Neural progenitor cell (in vitro differentiated cells): ENCODE data around the gene MUSTN1. TPM values are rescaled to one million over a fixed set of nuclear protein-coding genes. Genes with fewer than 3 reads are reported as not detected.

Source experiments
- DNase-seq: peaks from one replicate; pipeline ENCODE4 v3.0.0-alpha.2; 2016; ENCODE audit warnings: low spot score
- H2AFZ ChIP-seq: fragments of 200-600 bp; sonication (generic); replicated peaks from 2 replicates; pipeline ENCODE4 v1.6.1; 2016; ENCODE audit warnings: antibody characterized with exemption
- H3F3A ChIP-seq: fragments of 200-600 bp; sonication (generic); 2 replicates; pipeline ENCODE4 v1.6.1; 2016; ENCODE audit warnings: antibody characterized with exemption, low read depth
- H3K27ac ChIP-seq: fragments of 200-600 bp; sonication (generic); 2 replicates; pipeline ENCODE4 v1.5.1; 2016; ENCODE audit warnings: mild to moderate bottlenecking
- H3K27me3 ChIP-seq: fragments of 200-600 bp; sonication (generic); 2 replicates; pipeline ENCODE4 v1.6.1; 2016; ENCODE audit warnings: mild to moderate bottlenecking, moderate library complexity
- H3K36me3 ChIP-seq: fragments of 200-600 bp; sonication (generic); 2 replicates; pipeline ENCODE4 v1.5.1; 2016
- H3K4me1 ChIP-seq: fragments of 200-600 bp; sonication (generic); 2 replicates; pipeline ENCODE4 v1.6.1; 2016; ENCODE audit warnings: mixed run types
- H3K4me2 ChIP-seq: fragments of 200-600 bp; sonication (generic); 2 replicates; pipeline ENCODE4 v1.6.1; 2016
- H3K4me3 ChIP-seq: fragments of 200-600 bp; sonication (generic); 2 replicates; pipeline ENCODE4 v1.5.1; 2016
- H3K79me2 ChIP-seq: fragments of 200-600 bp; sonication (generic); 2 replicates; pipeline ENCODE4 v1.6.1; 2016; ENCODE audit warnings: low read depth
- H3K9ac ChIP-seq: fragments of 200-600 bp; sonication (generic); 2 replicates; pipeline ENCODE4 v1.6.1; 2016
- H3K9me3 ChIP-seq: fragments of 200-600 bp; sonication (generic); 2 replicates; pipeline ENCODE4 v1.5.1; 2016; ENCODE audit warnings: low read depth
- H4K20me1 ChIP-seq: fragments of 200-600 bp; sonication (generic); 2 replicates; pipeline ENCODE4 v1.6.1; 2016; ENCODE audit warnings: low read depth
- H3K27ac Mint-ChIP-seq: 3 replicates; pipeline ENCODE4 v1.8.0; 2021; ENCODE audit warnings: mixed read lengths
- H3K27me3 Mint-ChIP-seq: 2 replicates; pipeline ENCODE4 v1.8.0; 2022; ENCODE audit warnings: low read depth, mild to moderate bottlenecking, inconsistent platforms, moderate library complexity, mixed read lengths; ENCODE audit not compliant: insufficient read depth
- H3K36me3 Mint-ChIP-seq: 3 replicates; pipeline ENCODE4 v1.8.0; 2021; ENCODE audit warnings: mixed read lengths
- H3K4me1 Mint-ChIP-seq: 3 replicates; pipeline ENCODE4 v1.8.0; 2021; ENCODE audit warnings: mixed read lengths
- H3K4me3 Mint-ChIP-seq: 3 replicates; pipeline ENCODE4 v1.8.0; 2021; ENCODE audit warnings: mild to moderate bottlenecking, moderate library complexity, mixed read lengths
- H3K9me3 Mint-ChIP-seq: 3 replicates; pipeline ENCODE4 v1.8.0; 2020; ENCODE audit warnings: mixed read lengths
- EZH2 ChIP-seq: fragments of 200-600 bp; sonication (generic); IDR thresholded peaks from 2 replicates; pipeline ENCODE4 v1.6.1; 2017; ENCODE audit warnings: antibody characterized with exemption, mild to moderate bottlenecking, moderate library complexity
- EZH2phosphoT487 ChIP-seq: fragments of 200-600 bp; sonication (generic); IDR thresholded peaks from 2 replicates; pipeline ENCODE4 v1.6.1; 2017; ENCODE audit warnings: antibody characterized with exemption
- total RNA-seq: library from RNA; depleted of rRNA; stranded (reverse); fragments of >200 nt; gene quantifications from 2 replicates; pipeline ENCODE4 v1.2.3, GENCODE V29; 2015; ENCODE audit warnings: low replicate concordance
- TF ChIP-seq, protein P1 (sequence below): fragments of 200-600 bp; sonication (generic); IDR thresholded peaks from 2 replicates; pipeline ENCODE4 v1.5.1; 2017; ENCODE audit warnings: antibody characterized with exemption, mild to moderate bottlenecking

MUSTN1 gene
- total RNA-seq, 1 donor from 2014 or later, result 2.0 TPM

DNA sequence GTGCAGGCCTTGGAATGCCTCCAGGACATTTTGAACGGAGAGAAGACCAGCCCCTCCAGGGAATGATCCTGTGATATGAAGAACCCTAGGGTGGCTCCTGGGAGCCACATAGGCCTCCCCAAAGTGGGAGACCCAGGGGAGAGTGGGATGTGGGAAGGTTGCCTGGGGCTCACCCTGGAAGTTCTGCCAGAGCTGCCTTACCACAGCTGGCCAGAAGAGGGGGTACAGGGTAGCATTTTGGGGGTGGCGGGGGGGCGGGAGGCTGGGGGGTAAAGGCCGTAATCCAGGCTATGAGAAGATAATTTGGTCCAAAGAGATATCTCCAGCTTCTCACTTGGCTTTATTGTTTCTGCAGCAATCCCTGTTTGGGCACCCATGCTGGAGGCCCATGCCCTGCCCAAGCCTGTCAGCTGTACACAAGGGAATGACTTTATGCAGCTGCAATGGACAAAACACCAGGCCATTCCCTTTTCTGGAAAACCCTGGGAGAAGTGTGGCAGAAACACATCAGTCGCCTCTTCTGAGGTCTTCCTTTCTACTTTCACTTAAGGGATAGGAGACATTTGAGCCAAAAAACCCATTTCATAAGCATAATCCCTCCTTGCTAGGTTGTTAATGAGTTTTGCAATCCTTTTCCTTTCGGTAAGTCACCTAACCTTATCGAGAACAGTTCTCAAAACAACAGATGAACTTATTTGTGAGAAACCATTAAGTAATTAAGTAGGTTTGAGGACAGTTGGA, 11.0 kb upstream of the MUSTN1 start:
- Mint-ChIP-seq H3K36me3 (peaks cover 5% of the 10 kb centered on the region), H3K27ac (no peak overlapping the region), H3K27me3 (peaks cover 10% of the 10 kb centered on the region), H3K4me3 (no peak overlapping the region), H3K4me1 (peaks cover 22% of the 10 kb centered on the region), H3K9me3 (no peaks in the 10 kb centered on the region)
- no peak overlapping the region for H3K4me2 ChIP-seq
- no peaks in the 10 kb centered on the region for H3K27me3 ChIP-seq
- DNase-seq, result peak; percentile 19
- H3K9ac ChIP-seq, result no peak overlapping the region
- no peaks in the 10 kb centered on the region for H4K20me1 ChIP-seq
- H3K9me3 ChIP-seq, result no peaks in the 10 kb centered on the region
- H3K4me3 ChIP-seq, result no peak overlapping the region
- H3F3A ChIP-seq, result no peaks in the 10 kb centered on the region
- H3K79me2 ChIP-seq, result no peaks in the 10 kb centered on the region
- peaks cover 6% of the 10 kb centered on the region for H3K4me1 ChIP-seq
- H2AFZ ChIP-seq, result no peak overlapping the region
- no peak overlapping the region for H3K27ac ChIP-seq
- TF ChIP-seq EZH2, result no peak
- TF ChIP-seq, protein P1, sequence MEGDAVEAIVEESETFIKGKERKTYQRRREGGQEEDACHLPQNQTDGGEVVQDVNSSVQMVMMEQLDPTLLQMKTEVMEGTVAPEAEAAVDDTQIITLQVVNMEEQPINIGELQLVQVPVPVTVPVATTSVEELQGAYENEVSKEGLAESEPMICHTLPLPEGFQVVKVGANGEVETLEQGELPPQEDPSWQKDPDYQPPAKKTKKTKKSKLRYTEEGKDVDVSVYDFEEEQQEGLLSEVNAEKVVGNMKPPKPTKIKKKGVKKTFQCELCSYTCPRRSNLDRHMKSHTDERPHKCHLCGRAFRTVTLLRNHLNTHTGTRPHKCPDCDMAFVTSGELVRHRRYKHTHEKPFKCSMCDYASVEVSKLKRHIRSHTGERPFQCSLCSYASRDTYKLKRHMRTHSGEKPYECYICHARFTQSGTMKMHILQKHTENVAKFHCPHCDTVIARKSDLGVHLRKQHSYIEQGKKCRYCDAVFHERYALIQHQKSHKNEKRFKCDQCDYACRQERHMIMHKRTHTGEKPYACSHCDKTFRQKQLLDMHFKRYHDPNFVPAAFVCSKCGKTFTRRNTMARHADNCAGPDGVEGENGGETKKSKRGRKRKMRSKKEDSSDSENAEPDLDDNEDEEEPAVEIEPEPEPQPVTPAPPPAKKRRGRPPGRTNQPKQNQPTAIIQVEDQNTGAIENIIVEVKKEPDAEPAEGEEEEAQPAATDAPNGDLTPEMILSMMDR, result peak; percentile 53
- TF ChIP-seq EZH2phosphoT487, result no peak
- H3K36me3 ChIP-seq, result no peaks in the 10 kb centered on the region

DNA sequence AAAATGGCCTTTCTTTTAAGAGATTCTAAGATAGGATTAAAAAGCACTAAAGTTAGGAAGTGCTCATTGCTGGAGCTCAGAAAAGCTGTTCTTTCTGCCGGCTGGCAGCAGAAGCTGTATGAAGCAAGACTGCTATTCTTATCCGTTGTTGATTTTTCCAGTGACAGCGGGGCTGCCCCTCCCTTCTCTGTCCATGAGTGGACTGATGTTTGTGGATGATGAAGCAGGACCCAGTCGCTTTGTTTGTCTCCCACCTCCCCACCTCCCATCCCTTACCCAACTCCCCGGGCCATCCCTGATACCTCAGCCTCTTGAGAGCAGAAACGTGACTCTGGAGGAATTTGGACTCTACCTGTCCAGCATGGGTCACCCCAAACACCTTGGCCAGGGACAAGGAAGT, 10.3 kb upstream of the MUSTN1 start:
- Mint-ChIP-seq H3K27ac (no peak overlapping the region), H3K4me3 (no peak overlapping the region), H3K36me3 (peaks cover 7% of the 10 kb centered on the region), H3K4me1 (peaks cover 23% of the 10 kb centered on the region), H3K9me3 (no peaks in the 10 kb centered on the region), H3K27me3 (peaks cover 10% of the 10 kb centered on the region)
- no peak for DNase-seq
- H3K4me3 ChIP-seq, result no peak overlapping the region
- H3K9ac ChIP-seq, result no peak overlapping the region
- H3K4me1 ChIP-seq, result peaks cover 6% of the 10 kb centered on the region
- TF ChIP-seq, protein P1, result no peak
- no peak overlapping the region for H2AFZ ChIP-seq
- no peak overlapping the region for H3K27ac ChIP-seq
- H4K20me1 ChIP-seq, result no peaks in the 10 kb centered on the region
- H3K4me2 ChIP-seq, result no peak overlapping the region
- H3K9me3 ChIP-seq, result no peaks in the 10 kb centered on the region
- no peaks in the 10 kb centered on the region for H3K79me2 ChIP-seq
- H3F3A ChIP-seq, result no peaks in the 10 kb centered on the region
- H3K27me3 ChIP-seq, result no peaks in the 10 kb centered on the region
- H3K36me3 ChIP-seq, result no peaks in the 10 kb centered on the region

DNA sequence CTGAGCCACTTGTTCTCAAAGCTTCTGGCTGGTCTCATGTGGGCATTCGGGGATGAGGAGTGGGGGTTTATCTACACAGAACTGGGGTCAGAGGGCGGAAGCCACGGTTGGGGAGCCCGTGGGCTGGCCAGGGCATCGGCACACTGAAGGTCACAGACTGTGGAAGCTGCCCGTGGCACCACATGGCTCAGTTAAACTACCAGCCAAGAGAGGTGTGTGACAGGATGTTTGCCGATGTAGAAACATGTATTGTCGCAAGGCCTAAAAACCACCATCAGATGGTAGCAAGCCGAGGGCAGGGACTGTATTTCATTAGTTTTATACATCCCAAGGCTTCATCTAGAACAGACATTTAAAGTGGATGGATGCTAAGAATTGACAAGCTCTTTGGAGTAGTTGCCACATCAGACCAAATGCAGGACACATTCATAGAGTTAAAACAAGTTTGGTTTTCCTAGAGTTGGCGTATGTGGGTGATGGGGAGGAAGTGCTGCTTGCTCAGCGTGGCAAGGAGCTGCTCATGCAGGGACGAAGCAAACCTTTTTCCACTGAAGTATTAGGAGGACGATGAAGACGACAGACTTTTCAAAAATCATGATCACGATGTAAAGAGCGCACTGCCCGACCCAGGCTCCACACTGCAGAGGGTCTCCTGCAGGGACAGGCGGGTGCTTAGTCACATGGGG, 9.6 kb upstream of the MUSTN1 start:
- no peak overlapping the region for H3K4me2 ChIP-seq
- Mint-ChIP-seq H3K36me3 (peaks cover 9% of the 10 kb centered on the region), H3K4me3 (no peak overlapping the region), H3K27me3 (peaks cover 10% of the 10 kb centered on the region), H3K27ac (no peak overlapping the region), H3K9me3 (no peaks in the 10 kb centered on the region), H3K4me1 (peaks cover 31% of the 10 kb centered on the region)
- H3K36me3 ChIP-seq, result no peaks in the 10 kb centered on the region
- no peak overlapping the region for H3K27ac ChIP-seq
- H3K4me1 ChIP-seq, result peaks cover 8% of the 10 kb centered on the region
- H3K9me3 ChIP-seq, result no peaks in the 10 kb centered on the region
- H3F3A ChIP-seq, result no peaks in the 10 kb centered on the region
- TF ChIP-seq EZH2 (no peak), EZH2phosphoT487 (no peak)
- TF ChIP-seq, protein P1, result no peak
- no peaks in the 10 kb centered on the region for H3K79me2 ChIP-seq
- no peak overlapping the region for H3K4me3 ChIP-seq
- no peak for DNase-seq
- H4K20me1 ChIP-seq, result no peaks in the 10 kb centered on the region
- no peak overlapping the region for H3K9ac ChIP-seq
- no peaks in the 10 kb centered on the region for H3K27me3 ChIP-seq
- no peak overlapping the region for H2AFZ ChIP-seq
